Measurements from ENCODE around the gene ADARB2. TPM values are rescaled to one million over a fixed set of nuclear protein-coding genes. Genes with fewer than 3 reads are reported as not detected.
"Not testable (repeated sequence)": the region's sequence is repeated elsewhere in the genome, so short reads cannot be mapped to it uniquely, and the experiment has no call there.

Gene ADARB2
- total RNA-seq, 6 experiments from 2014 or later = not detected

DNA sequence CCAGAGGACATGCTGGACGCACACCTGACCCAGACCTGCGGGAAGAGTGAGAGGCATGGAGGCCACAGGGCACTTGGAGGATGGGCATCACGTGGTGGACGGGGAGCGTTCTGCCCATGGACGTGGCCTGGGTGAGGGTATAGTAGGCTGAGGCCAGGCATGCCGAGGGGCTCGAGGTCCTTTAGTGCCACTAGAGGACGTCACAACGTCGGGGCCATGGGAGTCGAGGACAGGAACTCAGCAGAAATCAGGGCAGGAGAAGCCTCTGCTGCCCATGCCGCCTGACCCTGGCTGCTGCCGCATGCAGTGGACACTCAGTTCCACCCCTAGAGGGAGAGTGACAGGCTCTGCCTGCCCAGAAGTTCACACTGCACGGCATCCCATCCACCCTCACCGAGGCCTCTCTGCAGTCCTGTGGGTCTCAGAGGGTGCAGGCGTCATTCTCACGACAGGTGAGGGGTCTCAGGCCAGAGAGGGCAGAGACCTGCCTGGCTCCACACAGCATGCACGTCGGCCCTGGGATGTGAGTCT is 198.7 kb downstream of the ADARB2 start:
- Mint-ChIP-seq H3K9me3 (peaks cover 47% of the 10 kb centered on the region), H3K27ac (no peak overlapping the region), H3K4me3 (no peak overlapping the region), H3K4me1 (ENCODE audit: low read depth) (no peaks in the 10 kb centered on the region), H3K36me3 (ENCODE audit: low read depth) (no peaks in the 10 kb centered on the region), H3K27me3 (ENCODE audit: insufficient read depth) (no peaks in the 10 kb centered on the region)
- TF ChIP-seq, protein P1, sequence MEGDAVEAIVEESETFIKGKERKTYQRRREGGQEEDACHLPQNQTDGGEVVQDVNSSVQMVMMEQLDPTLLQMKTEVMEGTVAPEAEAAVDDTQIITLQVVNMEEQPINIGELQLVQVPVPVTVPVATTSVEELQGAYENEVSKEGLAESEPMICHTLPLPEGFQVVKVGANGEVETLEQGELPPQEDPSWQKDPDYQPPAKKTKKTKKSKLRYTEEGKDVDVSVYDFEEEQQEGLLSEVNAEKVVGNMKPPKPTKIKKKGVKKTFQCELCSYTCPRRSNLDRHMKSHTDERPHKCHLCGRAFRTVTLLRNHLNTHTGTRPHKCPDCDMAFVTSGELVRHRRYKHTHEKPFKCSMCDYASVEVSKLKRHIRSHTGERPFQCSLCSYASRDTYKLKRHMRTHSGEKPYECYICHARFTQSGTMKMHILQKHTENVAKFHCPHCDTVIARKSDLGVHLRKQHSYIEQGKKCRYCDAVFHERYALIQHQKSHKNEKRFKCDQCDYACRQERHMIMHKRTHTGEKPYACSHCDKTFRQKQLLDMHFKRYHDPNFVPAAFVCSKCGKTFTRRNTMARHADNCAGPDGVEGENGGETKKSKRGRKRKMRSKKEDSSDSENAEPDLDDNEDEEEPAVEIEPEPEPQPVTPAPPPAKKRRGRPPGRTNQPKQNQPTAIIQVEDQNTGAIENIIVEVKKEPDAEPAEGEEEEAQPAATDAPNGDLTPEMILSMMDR (IDR thresholded peaks at IDR 0.05) = no peak
- DNase-seq = no peak

DNA sequence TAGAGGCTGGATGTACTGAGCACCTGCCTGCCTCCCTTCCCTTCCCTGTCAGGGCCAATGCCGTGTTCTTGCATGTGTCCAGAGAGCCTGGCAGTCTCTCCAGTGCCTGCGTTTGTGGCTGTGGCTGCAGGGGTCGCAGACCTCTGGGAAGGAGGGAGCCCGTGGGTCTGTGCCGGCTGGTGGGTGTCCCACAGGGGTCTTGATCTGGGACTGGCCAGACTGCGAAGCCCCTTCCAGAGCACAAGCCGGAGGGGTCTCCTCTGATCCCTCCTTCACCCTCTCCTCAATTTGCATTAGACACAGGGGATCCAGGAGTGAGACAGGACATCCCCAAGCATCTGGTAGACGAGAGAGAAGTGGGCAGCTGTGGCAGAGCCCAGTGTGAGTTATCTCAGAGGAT is 199.2 kb downstream of the ADARB2 start:
- DNase-seq = no peak
- no peak overlapping the region for H3K4me3 Mint-ChIP-seq
- H3K4me1 Mint-ChIP-seq (ENCODE audit: low read depth) = no peaks in the 10 kb centered on the region
- H3K36me3 Mint-ChIP-seq (ENCODE audit: low read depth) = no peaks in the 10 kb centered on the region
- no peaks in the 10 kb centered on the region for H3K27me3 Mint-ChIP-seq (ENCODE audit: insufficient read depth)
- no peak overlapping the region for H3K27ac Mint-ChIP-seq
- TF ChIP-seq, protein P1 (IDR thresholded peaks at IDR 0.05) = no peak
- H3K9me3 Mint-ChIP-seq = peaks cover 47% of the 10 kb centered on the region

DNA sequence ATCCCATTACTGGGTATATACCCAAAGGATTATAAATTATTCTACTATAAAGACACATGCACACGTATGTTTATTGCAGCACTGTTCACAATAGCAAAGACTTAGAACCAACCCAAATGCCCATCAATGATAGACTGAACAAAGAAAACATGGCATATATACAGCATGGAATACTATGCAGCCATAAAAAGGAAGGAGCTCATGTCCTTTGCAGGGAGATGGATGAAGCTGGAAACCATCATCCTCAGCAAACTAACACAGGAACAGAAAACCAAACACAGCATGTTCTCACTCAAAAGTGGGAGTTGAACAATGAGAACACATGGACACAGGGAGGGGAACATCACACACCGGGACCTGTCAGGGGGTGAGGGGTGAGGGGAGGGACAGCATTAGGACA is 199.9 kb downstream of the ADARB2 start:
- not testable (repeated sequence) for H3K4me1 Mint-ChIP-seq (ENCODE audit: low read depth); H3K4me3 Mint-ChIP-seq; DNase-seq; H3K27ac Mint-ChIP-seq; H3K36me3 Mint-ChIP-seq (ENCODE audit: low read depth); H3K27me3 Mint-ChIP-seq (ENCODE audit: insufficient read depth)
- peaks cover 52% of the 10 kb centered on the region for H3K9me3 Mint-ChIP-seq

DNA sequence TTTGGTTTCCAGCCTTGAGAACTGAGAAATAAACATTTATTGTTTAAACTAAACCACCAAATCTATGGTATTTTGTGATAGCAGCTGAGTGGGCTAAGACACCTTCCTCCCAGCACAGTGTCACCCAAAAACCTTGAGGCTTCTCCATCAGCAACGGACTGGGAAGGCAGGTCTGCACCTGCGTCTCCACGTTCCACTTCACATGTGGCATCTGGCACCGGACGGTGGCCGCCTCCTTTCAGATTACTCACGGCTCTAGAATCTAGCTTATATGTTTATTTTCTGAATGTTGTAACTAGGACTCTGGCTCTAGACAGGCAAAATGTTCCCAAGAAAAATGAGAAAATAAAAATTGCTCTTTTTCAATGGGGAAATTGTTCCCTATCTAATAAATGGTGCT is 201.0 kb downstream of the ADARB2 start:
- H3K4me1 Mint-ChIP-seq (ENCODE audit: low read depth) = no peaks in the 10 kb centered on the region
- TF ChIP-seq, protein P1 (IDR thresholded peaks at IDR 0.05) = no peak
- no peak overlapping the region for H3K4me3 Mint-ChIP-seq
- no peak for DNase-seq
- no peaks in the 10 kb centered on the region for H3K36me3 Mint-ChIP-seq (ENCODE audit: low read depth)
- peaks cover 59% of the 10 kb centered on the region for H3K9me3 Mint-ChIP-seq
- no peaks in the 10 kb centered on the region for H3K27me3 Mint-ChIP-seq (ENCODE audit: insufficient read depth)
- H3K27ac Mint-ChIP-seq = no peak overlapping the region

DNA sequence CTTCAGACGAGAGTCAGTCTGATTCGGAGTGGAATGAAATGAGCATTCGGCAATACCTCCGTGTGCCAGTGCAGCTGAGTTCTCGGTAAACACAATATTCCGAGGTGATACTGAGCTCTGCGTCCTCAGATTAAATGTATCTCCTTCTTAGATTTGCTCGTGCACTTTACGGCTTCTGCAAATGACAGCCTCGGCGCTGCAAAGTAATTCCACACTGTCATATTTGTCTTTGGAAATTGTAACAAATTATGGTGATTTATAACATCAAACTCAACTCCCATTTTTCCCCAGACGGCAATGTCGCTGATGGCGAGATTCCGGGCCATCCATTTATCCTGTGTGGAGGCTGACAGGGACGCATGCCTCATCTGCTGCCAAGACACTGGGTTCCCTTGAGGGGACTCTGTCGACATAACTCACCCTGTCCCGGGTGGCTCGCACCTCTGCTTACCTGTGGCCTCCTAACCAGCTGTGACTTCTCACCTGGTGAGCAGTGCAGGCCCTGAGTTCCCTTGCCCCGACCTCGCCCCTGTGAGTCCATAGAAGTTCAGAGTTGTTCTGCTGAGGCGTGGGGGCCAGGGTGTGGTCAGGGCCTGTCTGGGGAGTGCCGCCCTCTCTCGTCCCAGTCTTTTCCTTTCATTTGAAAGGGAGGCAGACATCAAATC is 201.9 kb downstream of the ADARB2 start:
- TF ChIP-seq, protein P1 (IDR thresholded peaks at IDR 0.05) = no peak
- H3K9me3 Mint-ChIP-seq = peaks cover 68% of the 10 kb centered on the region
- H3K36me3 Mint-ChIP-seq (ENCODE audit: low read depth) = peaks cover 5% of the 10 kb centered on the region
- no peaks in the 10 kb centered on the region for H3K4me1 Mint-ChIP-seq (ENCODE audit: low read depth)
- H3K4me3 Mint-ChIP-seq = no peak overlapping the region
- H3K27me3 Mint-ChIP-seq (ENCODE audit: insufficient read depth) = no peaks in the 10 kb centered on the region; the same call in 1 of the 2 replicates
- no peak overlapping the region for H3K27ac Mint-ChIP-seq
- DNase-seq = no peak

DNA sequence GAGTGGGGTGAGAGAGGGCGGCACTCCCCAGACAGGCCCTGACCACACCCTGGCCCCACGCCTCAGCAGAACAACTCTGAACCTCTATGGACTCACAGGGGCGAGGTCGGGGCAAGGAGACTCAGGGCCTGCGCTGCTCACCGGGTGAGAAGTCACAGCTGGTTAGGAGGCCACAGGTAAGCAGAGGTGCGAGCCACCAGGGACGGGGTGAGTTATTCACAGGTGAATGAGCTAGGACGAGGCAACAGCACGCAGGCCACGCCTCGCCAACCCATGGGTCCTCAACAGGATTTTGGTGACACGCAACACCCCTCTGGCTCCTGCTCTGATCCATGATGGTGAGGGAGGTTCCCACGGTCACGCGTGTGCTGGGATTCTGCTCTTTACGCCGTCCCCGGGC is 202.5 kb downstream of the ADARB2 start:
- TF ChIP-seq, protein P1 (IDR thresholded peaks at IDR 0.05) = no peak
- Mint-ChIP-seq H3K9me3 (peaks cover 69% of the 10 kb centered on the region), H3K4me1 (ENCODE audit: low read depth) (no peaks in the 10 kb centered on the region), H3K4me3 (no peak overlapping the region), H3K36me3 (ENCODE audit: low read depth) (peaks cover 9% of the 10 kb centered on the region), H3K27ac (no peak overlapping the region), H3K27me3 (ENCODE audit: insufficient read depth) (no peaks in the 10 kb centered on the region; the same call in 1 of the 2 replicates)
- no peak for DNase-seq

Data from HFFc6 (cell line).